Activated T-helper 2 cell treated with anti-CD3 and anti-CD28 coated beads, Interferon-gamma antibody, Interleukin-2, Interleukin-4, amounts not matched to agents 10 μg/mL and 5 μg/mL and 100 μg/mL, durations not matched to agents 14 hours and 24 hours and 36 hours (primary cell): ENCODE measurements around the gene CFAP74. TPM values are rescaled to one million over a fixed set of nuclear protein-coding genes. Genes with fewer than 3 reads are reported as not detected.

Experiments used
- DNase-seq: peaks from one replicate; pipeline ENCODE4 v3.0.0; 2021; ENCODE audit warnings: low spot score
- H3K27ac Mint-ChIP-seq: one replicate; pipeline ENCODE4 v1.8.0; 2021; ENCODE audit warnings: mixed read lengths
- H3K27me3 Mint-ChIP-seq: one replicate; pipeline ENCODE4 v1.8.0; 2021; ENCODE audit warnings: low read depth, mixed read lengths
- H3K36me3 Mint-ChIP-seq: one replicate; pipeline ENCODE4 v1.8.0; 2021; ENCODE audit warnings: low read depth, mixed read lengths
- H3K4me1 Mint-ChIP-seq: one replicate; pipeline ENCODE4 v1.8.0; 2021; ENCODE audit warnings: low read depth, mixed read lengths
- H3K4me3 Mint-ChIP-seq: one replicate; pipeline ENCODE4 v1.8.0; 2021; ENCODE audit warnings: low read depth, mild to moderate bottlenecking, moderate library complexity, mixed read lengths
- H3K9me3 Mint-ChIP-seq: one replicate; pipeline ENCODE4 v1.8.0; 2021; ENCODE audit warnings: mixed read lengths
- intact Hi-C: fragments of 100-400 bp; cut with micrococcal nuclease; formaldehyde crosslinking; loops from one replicate; pipeline ENCODE4 v1.15.1; 2023
- total RNA-seq: library from RNA; stranded (reverse); gene quantifications from 2 replicates; pipeline ENCODE4 v1.2.3, GENCODE V29; 2022

CFAP74 gene
- total RNA-seq, 1 donor from 2014 or later: not detected

DNA sequence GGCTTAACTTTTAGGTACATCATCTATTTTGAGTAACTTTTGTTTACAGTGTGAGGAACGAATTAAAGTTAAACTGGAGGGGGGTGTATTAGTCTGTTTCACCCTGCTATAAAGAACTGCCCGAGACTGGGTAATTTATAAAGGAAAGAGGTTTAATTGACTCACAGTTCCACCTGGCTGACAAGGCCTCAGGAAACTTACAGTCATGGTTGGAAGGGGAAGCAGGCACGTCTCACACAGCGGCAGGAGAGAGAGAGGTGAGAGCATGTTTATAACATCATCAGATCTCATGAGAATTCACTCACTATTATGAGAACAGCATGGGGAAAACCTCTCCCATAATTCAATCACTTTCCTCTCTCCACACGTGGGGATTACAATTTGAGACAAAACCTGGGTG is 52.6 kb downstream of the CFAP74 start:
- Mint-ChIP-seq H3K27ac (no peak overlapping the region), H3K4me3 (no peak overlapping the region)
- intact Hi-C loops: no loop called here

DNA sequence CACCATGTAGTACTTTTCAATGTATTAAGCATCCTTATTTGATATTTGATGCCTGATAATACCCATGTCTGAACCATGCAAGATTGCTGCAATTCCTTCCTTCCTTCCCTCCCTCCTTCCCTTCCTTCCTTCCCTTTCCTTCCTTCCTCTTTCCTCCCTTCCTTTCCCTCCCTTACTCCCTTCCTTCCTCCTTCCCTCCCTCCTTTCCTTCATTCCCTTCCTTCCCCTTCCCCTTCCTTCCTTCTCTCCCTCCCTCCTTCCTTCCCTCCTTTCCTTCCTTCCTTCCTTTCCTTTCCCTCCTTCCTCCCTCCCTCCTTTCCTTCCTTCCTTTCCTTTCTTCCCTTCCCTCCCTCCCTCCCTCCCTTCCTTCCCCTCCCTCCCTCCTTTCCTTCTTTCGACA is 54.8 kb downstream of the CFAP74 start:
- Mint-ChIP-seq H3K9me3 (peaks cover 17% of the 10 kb centered on the region), H3K4me1 (peaks cover 2% of the 10 kb centered on the region), H3K27me3 (peaks cover 2% of the 10 kb centered on the region), H3K4me3 (no peak overlapping the region), H3K36me3 (no peaks in the 10 kb centered on the region), H3K27ac (no peak overlapping the region)
- DNase-seq: no peak
- intact Hi-C loops: no loop called here

More for the DNA sequence above, 52.6 kb downstream of the CFAP74 start:
- DNase-seq: no peak
- Mint-ChIP-seq H3K36me3 (no peaks in the 10 kb centered on the region), H3K4me1 (no peaks in the 10 kb centered on the region), H3K27me3 (peaks cover 2% of the 10 kb centered on the region), H3K9me3 (peaks cover 17% of the 10 kb centered on the region)

DNA sequence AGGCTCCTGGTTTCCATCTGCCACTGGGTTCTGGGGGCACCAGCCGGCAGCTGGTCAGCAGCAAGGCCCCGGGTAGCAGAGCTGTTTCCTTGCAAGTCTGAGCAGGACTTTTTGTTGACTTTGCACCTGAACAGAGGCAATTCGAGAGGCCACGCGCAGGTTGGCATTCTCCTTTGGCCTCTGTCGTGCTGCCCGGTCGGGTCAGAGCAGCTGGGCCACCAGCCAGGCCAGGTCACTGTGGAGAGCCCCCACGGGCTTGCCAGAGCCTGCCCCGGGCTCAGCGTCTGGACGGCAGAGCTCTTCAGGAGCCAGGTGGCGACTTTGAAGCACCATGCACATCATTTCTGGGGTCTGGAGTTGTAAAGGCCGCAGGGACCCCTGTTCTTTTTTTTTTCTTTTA is 56.1 kb downstream of the CFAP74 start:
- Mint-ChIP-seq H3K27ac (no peak overlapping the region), H3K36me3 (no peaks in the 10 kb centered on the region), H3K9me3 (peaks cover 17% of the 10 kb centered on the region), H3K27me3 (peaks cover 2% of the 10 kb centered on the region), H3K4me3 (no peak overlapping the region), H3K4me1 (peaks cover 2% of the 10 kb centered on the region)
- intact Hi-C loops: no loop called here
- DNase-seq: no peak

DNA sequence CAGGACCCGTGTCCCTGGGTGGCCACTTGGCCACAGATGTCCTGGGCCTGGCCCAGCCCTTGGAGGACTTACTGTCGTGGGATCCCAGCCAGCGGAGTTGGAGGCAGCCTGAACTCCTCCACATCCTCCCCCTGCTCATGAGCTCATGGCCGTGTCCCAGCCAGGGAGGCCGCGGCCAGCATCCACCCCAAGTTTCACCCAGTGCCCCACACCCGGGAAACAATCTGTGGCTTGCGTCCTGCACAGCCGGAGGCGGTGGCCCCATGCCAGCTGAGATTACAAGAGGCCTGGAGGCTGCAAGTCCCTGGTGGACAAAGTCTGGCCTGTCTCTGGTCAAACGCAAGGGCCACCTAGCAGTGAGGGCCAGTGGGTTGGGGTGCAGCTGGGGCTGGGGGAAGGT is 57.0 kb downstream of the CFAP74 start:
- no peaks in the 10 kb centered on the region for H3K27me3 Mint-ChIP-seq
- no peak overlapping the region for H3K27ac Mint-ChIP-seq
- DNase-seq: no peak
- peaks cover 11% of the 10 kb centered on the region for H3K9me3 Mint-ChIP-seq
- intact Hi-C loops: no loop called here
- H3K4me3 Mint-ChIP-seq: no peak overlapping the region
- no peaks in the 10 kb centered on the region for H3K36me3 Mint-ChIP-seq
- H3K4me1 Mint-ChIP-seq: peaks cover 2% of the 10 kb centered on the region

DNA sequence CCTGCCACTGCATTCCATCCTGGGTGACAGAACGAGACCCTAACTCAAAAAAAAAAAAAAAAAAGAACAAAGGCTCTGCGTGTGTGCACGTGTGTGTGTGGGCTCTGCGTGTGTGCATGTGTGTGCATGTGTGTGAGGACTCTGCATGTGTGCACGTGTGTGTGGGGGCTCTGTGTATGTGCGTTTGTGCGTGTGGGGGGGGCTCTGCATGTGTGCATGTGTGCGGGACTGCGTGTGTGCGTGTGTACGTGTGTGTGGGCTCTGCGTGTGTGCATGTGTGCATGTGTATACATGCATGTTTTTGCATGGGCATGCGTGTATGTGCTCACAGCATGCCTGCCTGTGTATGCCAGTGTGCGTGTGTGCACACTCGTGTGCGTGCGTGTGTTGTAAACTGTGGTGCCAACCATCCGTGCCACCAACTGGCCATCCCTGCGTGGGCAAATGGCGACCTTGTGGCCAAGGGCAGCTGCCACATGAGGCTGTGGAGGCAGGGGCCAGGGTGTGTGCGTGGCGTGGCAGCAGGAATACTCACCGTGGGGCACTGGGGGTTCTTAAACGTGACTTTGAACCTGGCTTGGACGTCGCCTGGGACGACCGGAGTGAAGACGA is 57.7 kb downstream of the CFAP74 start:
- Mint-ChIP-seq H3K27me3 (no peaks in the 10 kb centered on the region), H3K27ac (no peak overlapping the region), H3K9me3 (peaks cover 4% of the 10 kb centered on the region), H3K4me3 (no peak overlapping the region), H3K36me3 (no peaks in the 10 kb centered on the region), H3K4me1 (peaks cover 2% of the 10 kb centered on the region)
- intact Hi-C loops: no loop called here
- DNase-seq: no peak

DNA sequence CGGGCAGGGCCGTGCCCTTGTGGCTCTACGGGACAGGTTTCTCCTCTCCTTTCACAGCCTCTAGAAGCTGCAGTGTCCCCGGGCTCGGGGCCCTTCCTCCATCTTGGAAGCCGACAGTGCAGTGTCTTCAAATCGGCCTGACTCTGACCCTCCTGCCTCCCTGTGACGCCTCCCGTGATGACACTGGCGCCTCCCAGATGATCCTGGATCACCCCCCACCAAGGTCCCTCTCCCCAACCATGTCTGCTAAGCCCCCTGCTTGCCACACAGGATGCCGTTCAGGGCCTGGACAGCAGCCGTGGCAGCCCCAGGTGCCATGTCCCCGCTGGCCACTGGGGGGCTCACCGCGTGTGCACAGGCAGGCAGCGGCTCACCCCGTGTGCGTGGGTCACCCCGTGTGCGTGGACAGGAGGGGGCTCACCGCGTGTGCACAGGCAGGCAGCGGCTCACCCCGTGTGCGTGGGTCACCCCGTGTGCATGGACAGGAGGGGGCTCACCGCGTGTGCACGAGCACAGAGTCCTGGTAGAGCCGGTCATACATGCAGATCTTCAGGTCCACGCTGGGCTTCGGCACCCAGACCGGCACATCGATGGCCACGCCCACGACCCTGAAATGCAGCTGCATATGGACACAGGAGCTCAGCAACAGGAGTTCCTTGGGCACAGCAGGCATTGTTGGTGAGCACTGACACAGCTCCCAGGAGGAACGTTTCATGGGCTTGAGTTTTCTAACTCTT is 59.6 kb downstream of the CFAP74 start:
- no peaks in the 10 kb centered on the region for H3K36me3 Mint-ChIP-seq
- DNase-seq: no peak
- H3K27ac Mint-ChIP-seq: no peak overlapping the region
- H3K4me1 Mint-ChIP-seq: peaks cover 2% of the 10 kb centered on the region
- intact Hi-C loops: loop anchor here (5.0 kb wide), 1 partner anchor 103 kb away; no protein-coding TSS in a partner anchor
- H3K27me3 Mint-ChIP-seq: no peaks in the 10 kb centered on the region
- H3K4me3 Mint-ChIP-seq: no peak overlapping the region
- H3K9me3 Mint-ChIP-seq: no peaks in the 10 kb centered on the region

DNA sequence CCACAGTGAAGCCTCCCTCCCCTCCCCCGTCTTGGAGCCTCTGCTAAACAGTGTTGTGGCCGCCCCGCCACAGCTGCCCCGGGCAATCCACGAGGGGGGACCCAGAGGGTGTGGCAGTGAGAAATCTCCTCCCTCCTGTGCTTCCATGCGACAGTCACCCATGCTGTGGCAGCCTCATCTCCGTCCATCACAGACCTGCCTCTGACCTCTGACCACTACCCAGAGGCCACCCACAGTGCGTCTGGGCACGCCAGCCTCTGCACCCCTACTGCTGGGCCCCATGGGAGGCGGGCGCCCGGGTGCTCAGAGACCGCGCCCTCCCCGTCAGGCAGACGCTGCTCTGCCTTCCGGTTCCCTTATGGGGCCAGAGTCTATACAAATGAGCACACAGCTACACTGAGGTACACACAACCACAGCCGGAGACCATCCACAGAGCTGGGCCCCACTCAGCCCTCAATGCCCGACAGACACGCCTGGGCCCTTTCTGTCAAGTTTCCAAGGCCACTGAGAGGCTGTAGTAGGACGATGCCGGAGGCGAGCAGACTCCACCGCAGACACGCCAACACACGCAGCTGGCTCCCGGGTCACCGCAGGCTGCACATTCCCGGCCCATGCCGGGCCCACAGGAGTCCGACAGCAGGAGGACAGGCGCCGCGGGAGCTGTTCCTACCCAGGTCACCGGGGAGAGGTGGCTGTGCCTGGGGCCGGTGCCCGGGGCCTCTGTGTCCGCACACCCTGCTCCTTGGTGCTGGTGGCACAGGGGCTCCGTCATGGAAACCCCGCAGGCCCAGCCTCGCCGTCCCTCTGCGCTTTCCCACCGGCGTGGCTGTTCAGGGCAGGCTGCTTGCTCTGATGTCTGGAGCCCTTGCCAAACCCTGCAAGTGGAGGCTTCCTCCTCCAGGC is 60.6 kb downstream of the CFAP74 start:
- no peak overlapping the region for H3K27ac Mint-ChIP-seq
- no peak for DNase-seq
- peaks cover 2% of the 10 kb centered on the region for H3K4me1 Mint-ChIP-seq
- no peak overlapping the region for H3K4me3 Mint-ChIP-seq
- intact Hi-C loops: loop anchor here (5.0 kb wide), 1 partner anchor 104 kb away; no protein-coding TSS in a partner anchor
- no peaks in the 10 kb centered on the region for H3K9me3 Mint-ChIP-seq
- no peaks in the 10 kb centered on the region for H3K36me3 Mint-ChIP-seq
- no peaks in the 10 kb centered on the region for H3K27me3 Mint-ChIP-seq

DNA sequence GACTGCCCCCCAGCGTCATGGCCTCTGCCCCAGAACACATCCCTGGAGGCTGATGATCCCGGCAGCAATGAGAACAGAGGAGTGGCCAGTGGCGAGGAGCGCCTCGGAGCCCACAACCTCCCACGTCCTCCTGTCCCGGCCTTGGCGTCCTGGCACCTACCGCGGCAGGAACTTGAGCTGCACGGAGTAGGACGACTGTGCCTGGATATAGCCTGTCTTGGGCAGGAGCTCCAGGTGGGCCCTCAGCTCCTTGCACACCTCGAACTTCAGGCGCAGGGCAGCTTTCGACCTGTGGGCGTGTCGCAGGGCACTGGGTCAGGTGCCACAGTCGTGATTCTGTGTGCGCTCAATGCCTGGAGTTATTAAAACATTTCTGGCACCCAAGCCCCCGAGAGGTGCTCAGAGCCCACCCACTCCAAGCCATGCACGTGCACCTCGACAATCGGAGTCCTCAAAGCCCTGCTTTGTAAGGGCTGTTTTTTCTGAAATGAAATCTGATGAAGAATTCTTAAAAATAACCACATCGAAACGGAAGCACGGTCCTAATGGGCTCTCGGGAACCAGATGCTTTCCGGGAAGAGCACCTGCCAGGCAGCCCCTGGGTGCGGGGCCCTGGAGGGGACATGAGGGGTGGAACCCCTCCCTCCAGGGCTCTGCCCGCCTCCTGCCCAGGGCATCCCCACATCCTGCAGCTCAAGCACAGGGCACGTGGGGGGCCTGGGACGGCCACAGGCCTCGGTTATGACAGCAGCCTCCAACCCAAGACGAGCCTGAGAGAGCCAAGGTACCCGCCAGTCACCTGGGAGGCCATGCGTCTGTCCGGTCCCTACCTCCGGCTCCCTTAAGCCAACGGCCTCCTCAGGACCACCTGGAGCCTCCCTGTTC is 61.5 kb downstream of the CFAP74 start:
- H3K9me3 Mint-ChIP-seq: no peaks in the 10 kb centered on the region
- intact Hi-C loops: loop anchor here (5.0 kb wide), 1 partner anchor 105 kb away; no protein-coding TSS in a partner anchor
- no peak overlapping the region for H3K27ac Mint-ChIP-seq
- H3K36me3 Mint-ChIP-seq: no peaks in the 10 kb centered on the region
- H3K4me1 Mint-ChIP-seq: peaks cover 2% of the 10 kb centered on the region
- H3K4me3 Mint-ChIP-seq: no peak overlapping the region
- no peaks in the 10 kb centered on the region for H3K27me3 Mint-ChIP-seq
- DNase-seq: no peak

DNA sequence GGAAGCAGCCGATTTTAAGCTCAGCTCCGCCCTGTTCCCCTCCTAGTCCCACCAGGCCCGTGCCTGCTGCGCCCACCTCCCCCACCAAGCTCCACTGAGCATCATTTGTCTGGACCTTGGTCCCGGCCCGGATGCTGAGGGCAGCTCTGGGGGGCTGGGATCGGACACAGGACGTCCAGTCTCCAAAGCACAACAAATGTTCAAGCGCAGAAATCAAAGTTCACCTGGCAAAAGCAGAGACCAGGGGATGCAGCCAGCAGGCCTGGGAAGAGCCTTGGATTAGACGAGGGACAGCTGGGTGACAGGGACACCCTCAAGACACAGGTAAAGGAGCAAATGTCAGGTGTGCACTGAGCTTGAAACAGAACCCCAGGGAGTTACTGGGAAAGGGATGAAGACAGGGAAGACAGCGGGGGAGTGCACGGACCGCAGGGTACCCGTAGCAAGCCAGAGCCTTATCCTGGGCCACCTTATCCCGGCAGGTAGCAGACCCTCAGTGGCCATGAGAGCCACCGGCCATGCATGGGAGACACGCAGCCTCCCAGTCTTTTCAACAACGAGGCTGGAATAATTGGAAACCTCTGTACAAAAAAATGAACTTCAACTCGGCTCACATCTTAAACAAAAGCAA is 62.3 kb downstream of the CFAP74 start:
- H3K4me3 Mint-ChIP-seq: no peak overlapping the region
- no peaks in the 10 kb centered on the region for H3K9me3 Mint-ChIP-seq

DNA sequence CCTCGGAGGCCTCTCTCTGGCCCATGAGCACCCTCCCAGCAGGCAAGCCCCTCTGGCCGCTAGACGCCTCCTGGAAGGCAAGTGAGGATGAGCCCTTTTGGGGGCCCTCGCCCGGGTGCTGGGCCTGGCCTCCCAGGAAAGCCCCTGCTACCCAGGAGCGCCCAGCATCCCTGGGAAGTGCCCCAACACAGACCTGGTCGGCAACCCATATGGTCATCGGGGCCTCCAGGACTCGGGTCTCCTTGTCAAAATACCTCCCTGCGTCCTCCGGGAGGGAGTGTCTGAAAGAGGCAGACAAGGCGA is 63.5 kb downstream of the CFAP74 start:
- intact Hi-C loops: loop anchor here (5.0 kb wide), 1 partner anchor 107 kb away; no protein-coding TSS in a partner anchor

More for the DNA sequence above, 62.3 kb downstream of the CFAP74 start:
- H3K27ac Mint-ChIP-seq: no peak overlapping the region
- intact Hi-C loops: loop anchor here (5.0 kb wide), 1 partner anchor 106 kb away; no protein-coding TSS in a partner anchor
- no peaks in the 10 kb centered on the region for H3K36me3 Mint-ChIP-seq
- H3K27me3 Mint-ChIP-seq: no peaks in the 10 kb centered on the region
- H3K4me1 Mint-ChIP-seq: peaks cover 2% of the 10 kb centered on the region
- DNase-seq: no peak

DNA sequence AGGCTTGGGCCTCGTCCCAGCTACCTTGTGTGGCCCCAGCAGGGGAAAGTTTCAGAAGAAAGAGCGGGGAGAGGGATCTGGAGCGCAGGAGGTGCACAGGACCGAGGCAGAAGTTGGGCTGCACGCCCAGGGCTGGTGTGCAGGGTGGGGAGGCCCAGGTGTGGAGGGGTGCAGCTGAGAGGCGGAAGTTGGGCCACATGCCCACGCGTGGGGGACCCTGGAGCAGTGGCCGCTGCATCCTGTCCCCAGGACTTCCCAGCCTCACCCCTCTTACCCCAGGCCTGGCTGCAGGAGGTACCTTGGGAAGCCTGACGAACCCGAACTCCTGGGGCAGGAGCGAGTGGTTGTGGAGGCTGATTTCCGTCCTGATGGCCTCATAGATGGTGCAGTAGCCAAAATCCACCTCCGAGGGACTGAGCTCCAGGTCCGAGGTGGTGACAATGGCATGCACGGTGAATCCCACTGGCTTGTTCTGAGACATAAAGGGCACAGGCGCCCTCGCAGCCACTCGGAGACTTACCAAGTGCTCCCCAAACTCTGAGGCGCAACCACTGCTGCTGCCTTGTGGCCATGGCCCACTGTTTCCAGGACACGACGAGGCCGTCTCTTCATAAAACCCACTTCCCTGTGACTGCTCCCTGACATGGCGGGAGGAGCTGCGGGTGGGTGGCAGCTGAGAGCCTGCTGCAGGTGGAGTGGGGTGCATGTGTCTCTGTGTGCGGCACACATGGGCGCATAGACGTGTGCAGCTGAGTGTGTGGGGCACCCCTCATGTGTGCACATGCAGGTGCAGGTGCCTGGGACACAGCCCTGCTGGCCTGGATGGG is 64.1 kb downstream of the CFAP74 start:
- Mint-ChIP-seq H3K9me3 (peaks cover 13% of the 10 kb centered on the region), H3K4me3 (no peak overlapping the region), H3K27ac (no peak overlapping the region), H3K27me3 (no peaks in the 10 kb centered on the region), H3K36me3 (no peaks in the 10 kb centered on the region), H3K4me1 (peaks cover 2% of the 10 kb centered on the region)
- intact Hi-C loops: loop anchor here (5.0 kb wide), 1 partner anchor 108 kb away; no protein-coding TSS in a partner anchor
- no peak for DNase-seq

More for the DNA sequence above, 63.5 kb downstream of the CFAP74 start:
- H3K27me3 Mint-ChIP-seq: no peaks in the 10 kb centered on the region
- H3K4me3 Mint-ChIP-seq: no peak overlapping the region
- H3K36me3 Mint-ChIP-seq: no peaks in the 10 kb centered on the region
- peaks cover 2% of the 10 kb centered on the region for H3K4me1 Mint-ChIP-seq
- DNase-seq: no peak
- peaks cover 7% of the 10 kb centered on the region for H3K9me3 Mint-ChIP-seq
- H3K27ac Mint-ChIP-seq: no peak overlapping the region
